HG02678 (cell line): ENCODE results near the gene KIFAP3.
"Not testable (repeated sequence)": the region's sequence is repeated elsewhere in the genome, so short reads cannot be mapped to it uniquely, and the experiment has no call there.

Experiments
- ATAC-seq: cut with Tn5 transposase; IDR thresholded peaks from one replicate; pipeline ENCODE4 v1.9.1; 2021; ENCODE audit warnings: mild to moderate bottlenecking, moderate library complexity; ENCODE audit not compliant: unreplicated experiment

The KIFAP3 gene

DNA sequence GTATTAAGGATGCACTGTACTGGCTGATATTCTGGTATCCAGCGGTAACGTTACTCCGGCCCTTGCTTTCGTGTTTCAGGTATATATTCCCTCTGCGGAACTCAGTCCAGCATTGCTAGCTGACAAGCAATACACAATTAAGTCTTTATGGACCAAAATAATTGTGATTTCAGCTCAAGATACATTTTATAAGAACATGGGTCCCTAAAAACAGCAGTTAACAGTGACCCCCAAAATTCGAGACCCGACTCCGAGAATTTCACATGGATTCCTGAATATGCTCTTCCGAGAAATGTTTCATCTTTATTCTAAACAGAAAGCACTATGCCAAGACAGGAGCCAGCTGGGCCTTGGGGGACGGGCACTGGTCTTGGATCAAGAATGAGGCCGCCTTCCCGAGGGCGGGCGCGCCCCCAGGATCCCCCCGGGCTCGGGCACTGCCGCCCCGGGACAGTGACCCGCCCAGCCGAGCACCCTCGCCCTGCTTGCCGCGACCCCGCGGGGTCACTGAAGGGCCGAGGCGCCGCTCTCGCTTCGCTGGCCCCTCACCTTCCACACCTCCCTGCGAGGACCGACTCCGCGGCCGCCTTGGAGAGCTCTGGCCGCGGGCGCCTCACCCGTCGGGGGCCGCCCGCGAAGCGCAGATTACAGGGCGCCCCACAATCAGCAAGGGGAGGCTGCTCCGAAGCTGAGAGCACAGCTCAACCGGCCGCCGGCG, 181.4 kb downstream of the KIFAP3 start:
- no peak for ATAC-seq

DNA sequence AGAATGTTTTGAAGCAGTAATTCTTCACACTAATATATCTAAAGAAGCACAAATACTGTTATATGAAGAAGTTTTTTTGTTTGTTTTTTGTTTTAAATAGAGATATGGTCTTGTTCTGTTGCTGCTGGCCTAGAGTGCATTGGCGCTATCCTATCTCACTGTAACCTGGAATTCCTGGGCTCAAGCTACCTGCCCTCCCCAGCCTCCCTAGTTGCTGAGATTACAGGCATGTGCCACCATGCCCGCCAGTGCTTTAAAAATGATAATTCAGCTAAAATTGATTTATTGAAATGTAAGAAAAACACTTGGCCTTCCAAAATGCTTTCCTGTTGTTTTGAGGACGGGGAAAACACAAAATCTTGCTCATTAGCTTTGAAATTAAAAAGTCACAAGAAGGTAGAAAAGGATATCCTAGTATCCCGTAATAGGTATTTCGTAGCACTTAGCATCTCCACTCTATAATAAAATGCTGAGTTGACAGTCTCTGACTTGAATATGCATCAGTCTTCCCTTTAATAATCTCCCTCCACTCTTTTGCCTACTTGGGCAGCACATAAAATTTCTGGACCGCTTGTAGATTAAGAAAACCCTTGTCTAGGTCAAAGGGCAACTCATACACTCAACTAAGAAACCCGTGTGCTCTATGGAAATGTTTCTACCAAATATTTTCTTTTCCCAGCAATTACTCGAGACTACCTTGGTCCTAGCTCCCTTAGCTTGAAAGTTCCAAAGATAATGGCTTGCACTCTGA, 182.1 kb downstream of the KIFAP3 start:
- no peak for ATAC-seq

DNA sequence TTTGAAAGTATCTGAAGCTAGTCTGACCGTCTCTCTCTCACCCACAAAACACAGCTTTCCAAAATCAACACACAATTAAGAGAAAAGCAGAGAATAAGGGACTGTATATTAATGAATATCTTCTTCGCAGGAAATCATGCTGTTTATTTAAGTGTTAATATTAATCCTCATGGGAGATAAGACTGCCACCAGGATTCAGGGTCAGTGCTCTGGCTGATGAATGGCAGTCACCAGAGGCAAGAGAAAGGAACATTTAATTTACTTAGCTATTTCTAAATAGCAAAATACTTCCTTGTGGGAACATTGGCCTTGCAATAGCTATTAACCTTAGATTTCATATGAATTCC, 183.0 kb downstream of the KIFAP3 start:
- no peak for ATAC-seq

DNA sequence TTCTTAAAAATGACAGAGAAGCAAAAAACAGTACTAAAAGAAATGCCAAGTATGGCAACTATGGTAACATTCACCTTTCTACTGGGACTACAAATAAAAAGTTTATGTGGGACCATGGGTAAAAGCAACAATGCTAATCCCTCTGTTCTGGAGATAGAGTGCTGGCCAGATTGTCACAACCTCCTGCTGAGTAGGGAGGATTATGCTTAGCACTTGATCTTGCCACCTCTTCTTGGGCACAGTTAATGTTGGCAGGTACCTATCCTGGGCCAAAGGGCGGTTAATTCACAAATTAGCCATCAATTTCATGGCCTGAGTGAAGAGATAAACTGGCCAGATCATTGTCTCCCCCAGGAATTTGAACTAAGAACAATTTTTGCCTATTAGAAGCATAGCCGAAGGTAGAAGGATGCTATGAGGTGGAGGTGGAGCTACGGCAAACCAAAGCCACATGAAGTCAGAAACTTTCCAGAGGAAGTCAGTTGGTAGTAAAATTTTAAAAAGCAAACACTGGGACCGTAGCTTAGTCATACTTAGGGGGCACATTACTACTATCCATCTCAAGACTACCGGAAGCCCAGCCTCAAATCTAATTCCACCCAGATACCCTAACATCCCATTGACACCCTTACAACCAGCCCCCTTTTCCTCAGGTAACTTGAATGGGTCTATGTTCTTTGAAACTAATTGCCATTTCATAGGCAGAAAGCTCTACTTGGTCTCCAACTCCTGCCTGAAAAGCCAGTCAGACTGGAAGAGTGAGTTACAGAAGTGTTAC, 183.5 kb downstream of the KIFAP3 start:
- peak; percentile 22 for ATAC-seq

DNA sequence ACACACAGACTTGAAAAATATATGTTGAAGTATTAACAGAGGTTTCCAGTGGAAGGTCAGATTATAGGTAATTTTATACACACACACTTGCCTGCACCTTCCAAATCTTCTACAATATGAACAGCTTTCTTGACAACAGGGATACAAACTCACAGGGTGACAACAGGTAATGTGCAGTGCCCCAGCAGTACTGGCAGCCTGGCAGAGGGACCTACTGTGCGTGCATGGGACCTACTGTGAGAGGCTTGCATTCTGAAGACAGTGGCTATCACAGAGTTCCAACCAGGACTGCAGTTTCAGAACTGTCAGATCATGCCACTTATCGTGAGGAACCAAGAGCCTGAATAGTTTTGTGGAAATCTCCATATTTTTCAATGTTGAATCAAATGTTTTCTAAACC, 184.6 kb downstream of the KIFAP3 start:
- ATAC-seq = no peak

DNA sequence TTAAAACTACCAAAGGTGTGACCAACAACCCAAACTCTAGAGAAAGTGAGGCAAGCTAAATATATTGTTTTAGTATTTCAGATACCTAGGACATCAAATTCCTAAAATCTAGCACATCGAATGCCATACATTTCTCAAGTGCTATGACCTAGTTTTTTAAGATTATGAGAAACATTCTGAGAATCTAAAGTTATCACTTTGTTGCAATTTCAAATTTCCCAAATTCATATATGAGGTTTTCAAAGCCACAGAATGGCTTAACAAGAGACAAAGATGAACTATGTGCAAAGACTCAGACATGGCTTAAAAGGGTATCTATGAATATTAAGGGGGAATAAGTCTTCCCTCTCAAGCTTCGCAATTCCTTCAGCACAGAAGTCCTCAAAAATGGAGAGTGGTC, 187.6 kb downstream of the KIFAP3 start:
- ATAC-seq = no peak

DNA sequence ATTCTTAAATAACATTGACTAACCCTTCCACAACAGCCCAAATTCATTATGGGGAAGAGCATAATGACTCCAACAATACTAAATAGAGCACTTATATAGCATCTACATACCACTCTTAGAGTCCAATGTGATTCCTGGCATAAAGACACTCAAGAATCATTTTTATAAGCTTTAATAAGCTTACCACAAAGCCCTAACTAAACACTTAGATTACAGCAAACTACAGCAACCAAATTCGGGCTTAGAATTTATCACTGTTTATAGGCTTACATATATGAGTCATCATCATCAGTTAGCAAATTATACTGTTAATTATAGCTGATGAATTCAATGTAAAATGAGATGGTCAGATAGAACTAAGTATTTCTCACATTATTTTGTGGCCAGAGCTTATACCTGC, 188.1 kb downstream of the KIFAP3 start:
- ATAC-seq = no peak

DNA sequence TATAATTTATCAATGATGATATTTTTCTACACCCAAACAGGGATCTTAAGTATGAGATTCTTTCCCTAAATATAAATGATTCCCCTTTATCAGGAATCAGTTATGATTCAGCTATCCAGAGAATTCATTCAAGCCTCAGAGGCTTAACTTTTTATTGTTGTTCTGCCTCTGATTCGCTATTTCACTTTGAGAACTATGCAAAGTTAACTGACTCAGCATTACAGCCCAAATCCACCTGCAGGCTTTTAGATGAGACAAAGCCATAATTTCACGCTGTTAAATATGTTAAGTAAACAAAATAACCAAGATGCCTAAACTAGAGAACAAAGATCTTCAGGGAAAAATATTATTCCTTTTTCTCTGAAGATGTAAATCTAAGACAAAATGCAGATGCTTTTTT, 189.3 kb downstream of the KIFAP3 start:
- no peak for ATAC-seq

DNA sequence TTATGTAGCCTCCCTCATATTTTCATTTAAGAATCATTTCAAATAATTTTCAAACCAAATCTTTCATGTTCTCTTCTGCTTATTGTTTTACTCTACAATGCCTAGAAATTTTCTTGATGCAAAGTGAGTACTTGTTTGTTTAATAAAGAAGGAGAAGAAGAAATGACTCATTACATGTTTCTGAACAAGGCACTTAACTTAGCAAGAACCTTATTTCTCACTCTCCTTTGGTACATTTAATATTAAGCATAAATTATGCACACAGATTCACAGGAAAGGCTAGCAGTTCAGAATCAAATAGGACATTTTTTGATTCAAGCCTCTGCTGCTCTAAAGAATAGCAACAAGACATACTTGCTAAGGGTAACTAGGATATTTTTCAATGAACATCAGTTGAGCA, 189.9 kb downstream of the KIFAP3 start:
- no peak for ATAC-seq

DNA sequence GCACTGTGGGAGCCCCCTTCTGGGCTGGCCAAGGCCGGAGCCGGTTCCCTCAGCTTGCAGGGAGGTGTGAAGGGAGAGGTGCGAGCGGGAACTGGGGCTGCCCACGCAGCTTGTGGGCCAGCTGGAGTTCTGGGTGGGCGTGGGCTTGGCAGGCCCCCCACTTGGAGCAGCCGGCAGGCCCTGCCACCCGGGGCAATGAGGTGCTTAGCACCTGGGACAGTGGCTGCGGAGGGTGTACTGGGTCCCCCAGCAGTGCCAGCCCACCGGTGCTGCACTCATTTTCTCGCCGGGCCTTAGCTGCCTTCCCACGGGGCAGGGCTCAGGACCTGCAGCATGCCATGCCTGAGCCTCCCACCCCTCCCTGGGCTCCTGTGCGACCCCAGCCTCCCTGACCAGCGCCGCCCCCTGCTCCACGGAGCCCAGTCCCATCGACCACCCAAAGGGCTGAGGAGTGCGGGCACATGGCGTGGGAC, 192.4 kb downstream of the KIFAP3 start:
- no peak for ATAC-seq

DNA sequence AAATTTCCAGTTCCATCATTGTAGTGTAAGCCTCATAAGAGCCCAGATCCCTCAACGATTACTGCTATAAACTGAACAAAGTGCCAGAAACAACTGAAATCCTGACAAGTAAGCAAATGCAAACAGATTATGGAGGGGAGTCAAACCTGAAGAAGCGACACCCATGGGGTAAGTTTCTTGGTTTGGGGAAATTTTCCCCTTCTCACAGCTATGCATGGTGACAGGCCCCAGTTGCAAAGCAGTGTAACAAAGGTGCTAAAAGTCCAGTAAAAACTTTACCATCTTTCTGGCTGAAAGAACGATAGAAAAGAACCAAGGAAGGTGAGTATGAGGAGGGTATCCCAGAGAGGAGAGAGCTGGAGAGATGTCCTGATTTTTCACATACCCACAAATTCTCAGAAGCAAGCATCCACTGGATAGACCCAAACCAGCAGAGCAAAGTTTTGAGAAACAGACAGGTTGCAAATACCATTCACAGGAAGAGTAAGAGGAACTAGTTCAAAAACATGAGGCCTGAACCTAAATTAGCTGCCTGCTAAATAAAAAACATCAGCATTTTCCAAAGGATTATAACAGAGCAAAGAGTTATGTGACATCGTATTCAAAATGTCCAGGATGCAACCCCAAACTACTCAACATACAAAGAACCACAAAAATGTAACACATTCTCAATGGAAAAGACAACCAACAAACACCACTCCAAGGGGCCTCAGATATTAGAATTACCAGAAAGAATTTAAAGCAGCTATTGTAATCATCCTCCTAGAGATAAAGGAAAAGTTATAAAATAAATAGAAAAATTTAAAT, 195.3 kb downstream of the KIFAP3 start:
- ATAC-seq = no peak

DNA sequence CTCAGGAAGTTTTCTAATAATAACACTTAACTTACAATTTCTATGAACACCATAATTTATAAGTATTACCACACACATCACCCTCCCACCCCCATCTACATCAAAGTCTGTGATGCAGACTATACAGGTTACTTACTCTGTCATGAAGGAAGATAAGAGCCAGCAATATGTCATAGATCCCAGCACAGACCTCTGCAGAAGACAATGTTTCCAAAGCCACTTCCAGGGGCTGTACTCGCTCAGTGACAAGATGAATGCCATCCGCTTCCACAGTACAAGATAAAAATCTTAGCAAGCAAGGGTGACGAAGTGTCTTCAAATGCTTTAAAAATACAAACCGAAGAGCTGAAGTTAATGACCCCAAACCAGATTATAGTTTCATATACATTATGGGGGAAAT, 196.0 kb downstream of the KIFAP3 start:
- ATAC-seq = no peak

DNA sequence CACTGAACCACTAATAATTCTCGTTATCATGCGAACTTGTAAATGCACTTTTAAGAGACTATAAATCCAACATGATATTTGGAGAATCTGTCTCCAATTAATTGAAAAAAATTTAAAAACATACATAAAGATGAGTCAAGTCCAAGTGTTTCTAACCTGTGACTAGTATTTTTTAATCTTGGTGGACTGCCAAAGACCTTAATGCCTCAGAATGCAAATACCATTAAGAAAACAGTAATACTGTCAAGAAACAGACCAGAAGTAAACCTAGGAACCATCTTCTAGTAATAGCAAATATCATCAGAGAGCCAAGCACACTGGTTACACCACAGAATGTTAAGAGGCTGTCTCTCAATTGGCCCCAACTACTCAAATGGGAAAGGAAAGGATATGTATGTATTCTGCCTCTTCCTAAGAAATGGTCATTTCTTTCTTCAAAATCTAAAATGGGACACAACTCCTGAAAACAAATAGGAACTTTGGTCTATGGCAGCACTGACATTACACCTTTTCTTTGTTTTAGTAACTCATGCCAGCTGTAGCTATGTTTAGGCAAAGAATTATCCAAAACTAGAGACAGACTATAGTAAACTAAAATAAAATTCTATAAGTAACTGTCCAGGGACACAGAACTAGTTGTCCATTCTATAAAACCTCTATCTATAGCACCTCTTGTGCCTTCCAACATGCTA, 196.5 kb downstream of the KIFAP3 start:
- no peak for ATAC-seq

DNA sequence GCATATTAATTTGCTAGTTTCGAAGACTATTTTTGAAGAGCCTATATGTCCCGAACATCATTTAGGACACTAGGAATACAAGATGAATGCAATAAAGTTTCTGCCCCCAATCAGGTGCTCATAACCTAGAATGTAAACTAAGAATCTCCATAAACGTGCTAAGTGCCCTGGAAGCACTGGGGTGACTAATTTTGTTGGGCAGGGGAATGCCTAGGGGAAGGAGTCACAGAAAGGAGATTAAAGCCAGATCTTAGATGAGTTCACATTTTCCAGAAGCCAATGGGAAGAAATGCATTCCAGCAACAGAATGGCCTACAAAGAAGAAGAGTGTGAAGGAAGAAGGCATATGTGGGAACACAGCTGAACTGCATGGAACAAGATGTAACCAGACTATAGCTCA, 200.3 kb downstream of the KIFAP3 start:
- no peak for ATAC-seq

DNA sequence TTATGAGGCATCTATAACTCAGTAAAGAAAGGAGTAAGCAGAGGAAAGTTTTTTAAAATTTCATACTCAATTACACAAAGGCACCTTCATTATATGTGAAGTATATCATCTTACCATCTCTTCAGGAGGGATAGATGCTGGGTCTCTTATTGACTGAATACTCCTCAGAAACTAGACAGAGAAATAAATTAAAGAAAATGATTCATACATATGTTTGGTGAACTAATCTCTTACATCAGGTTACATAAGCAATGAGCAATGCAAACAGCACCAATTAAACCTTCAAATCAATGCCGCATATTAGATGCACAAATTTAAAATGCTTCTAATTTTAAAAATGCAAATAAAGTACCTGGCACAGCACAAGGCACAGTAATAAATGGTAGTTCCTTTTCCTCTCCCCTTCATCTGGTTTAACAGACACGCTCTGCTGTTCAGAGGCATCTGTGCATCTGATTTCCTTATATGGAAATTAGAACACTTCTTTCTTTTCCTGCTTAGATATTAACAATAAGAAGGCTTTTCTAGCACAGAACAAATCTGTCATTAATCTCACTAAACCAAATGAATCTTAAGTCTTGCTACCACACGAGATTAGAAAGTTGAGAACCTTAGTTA, 200.8 kb downstream of the KIFAP3 start:
- no peak for ATAC-seq

DNA sequence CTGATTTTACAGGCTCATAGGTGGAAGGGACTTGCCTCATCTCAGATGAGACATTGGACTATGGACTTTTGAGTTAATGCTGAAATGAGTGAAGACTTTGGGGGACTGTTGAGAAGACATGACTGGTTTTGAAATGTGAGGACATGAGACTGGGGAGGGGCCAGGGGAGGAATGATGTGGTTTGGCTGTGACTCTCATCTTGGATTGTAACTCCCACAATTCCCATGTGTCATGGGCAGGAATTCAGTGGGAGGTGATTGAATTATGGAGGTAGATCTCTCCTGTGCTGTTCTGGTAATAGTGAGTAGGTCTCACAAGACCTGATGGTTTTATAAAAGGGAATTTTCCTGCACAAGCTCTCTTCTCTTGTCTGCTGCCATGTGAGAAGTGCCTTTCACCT, 201.6 kb downstream of the KIFAP3 start:
- no peak for ATAC-seq

DNA sequence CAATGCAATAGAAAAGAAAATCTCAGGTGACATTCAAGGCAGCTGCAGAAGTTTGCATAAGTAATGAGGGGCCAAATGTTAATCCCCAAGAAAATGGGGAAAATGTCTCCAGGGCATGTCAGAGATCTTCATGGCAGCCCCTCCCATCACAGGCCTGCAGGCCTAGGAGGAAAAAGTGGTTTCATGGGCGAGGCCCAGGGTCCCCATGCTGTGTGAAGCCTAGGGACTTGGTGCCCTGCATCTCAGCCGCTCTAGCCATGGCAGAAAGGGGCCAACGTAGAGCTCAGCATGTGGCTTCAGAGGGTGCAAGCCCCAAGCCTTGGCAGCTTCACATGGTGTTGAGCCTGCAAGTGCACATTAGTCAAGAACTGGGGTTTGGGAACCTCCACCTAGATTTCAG, 202.5 kb downstream of the KIFAP3 start:
- not testable (repeated sequence) for ATAC-seq
